ENCODE measurements around the gene LRRC49. TPM values are rescaled to one million over a fixed set of nuclear protein-coding genes. Genes with fewer than 3 reads are reported as not detected.
"Not testable (repeated sequence)": the region's sequence is repeated elsewhere in the genome, so short reads cannot be mapped to it uniquely, and the experiment has no call there.

The LRRC49 gene
- total RNA-seq, 1 donor: 18.1 TPM

GRCh38 chr15:71042356-71042922 lies 149.8 kb downstream of the LRRC49 start:
- no peaks in the 10 kb centered on the region for H3K79me2 ChIP-seq (ENCODE audit: insufficient read depth, low read length)
- DNase-seq (ENCODE audit: insufficient read length, low spot score, missing footprints): no peak
- no peaks in the 10 kb centered on the region for H3K9me3 ChIP-seq (ENCODE audit: low read depth, low read length)
- no peak overlapping the region for H2AFZ ChIP-seq (ENCODE audit: low read length)
- no peak overlapping the region for H3K4me3 ChIP-seq (ENCODE audit: insufficient read depth, low read length)
- peak overlapping the region; percentile 76 for H3K27ac ChIP-seq (ENCODE audit: low read depth, low read length)
- H3K36me3 ChIP-seq (ENCODE audit: insufficient read depth, low read length): no peaks in the 10 kb centered on the region
- H3K4me1 ChIP-seq (ENCODE audit: insufficient read depth, low read length): peaks cover 24% of the 10 kb centered on the region
- no peaks in the 10 kb centered on the region for H3K27me3 ChIP-seq (ENCODE audit: insufficient read depth, low read length)
- H4K20me1 ChIP-seq (ENCODE audit: insufficient read depth, low read length): no peaks in the 10 kb centered on the region
- H3K4me2 ChIP-seq (ENCODE audit: insufficient read depth, low read length): no peak overlapping the region
- no peak for TF ChIP-seq CTCF (IDR thresholded peaks at IDR 0.05; ENCODE audit: extremely low read depth, low read depth, low read length)

- no peak for TF ChIP-seq CTCF (IDR thresholded peaks at IDR 0.05; ENCODE audit: extremely low read depth, low read depth, low read length)
Measured at GRCh38 chr15:71043373-71043772, 150.7 kb downstream of the LRRC49 start.

GRCh38 chr15:71044006-71044405 lies 151.4 kb downstream of the LRRC49 start:
- Histone ChIP-seq H2AFZ (ENCODE audit: low read length) (peak overlapping the region; percentile 40), H4K20me1 (ENCODE audit: insufficient read depth, low read length) (no peaks in the 10 kb centered on the region), H3K9me3 (ENCODE audit: low read depth, low read length) (no peaks in the 10 kb centered on the region), H3K27me3 (ENCODE audit: insufficient read depth, low read length) (no peaks in the 10 kb centered on the region), H3K36me3 (ENCODE audit: insufficient read depth, low read length) (no peaks in the 10 kb centered on the region), H3K79me2 (ENCODE audit: insufficient read depth, low read length) (no peaks in the 10 kb centered on the region), H3K4me2 (ENCODE audit: insufficient read depth, low read length) (no peak overlapping the region), H3K4me3 (ENCODE audit: insufficient read depth, low read length) (no peak overlapping the region), H3K27ac (ENCODE audit: low read depth, low read length) (peak overlapping the region; percentile 76), H3K4me1 (ENCODE audit: insufficient read depth, low read length) (peaks cover 31% of the 10 kb centered on the region)
- no peak for TF ChIP-seq CTCF (IDR thresholded peaks at IDR 0.05; ENCODE audit: extremely low read depth, low read depth, low read length)
- peak; percentile 48 for DNase-seq (ENCODE audit: insufficient read length, low spot score, missing footprints)

More at GRCh38 chr15:71043373-71043772, 150.7 kb downstream of the LRRC49 start:
- Histone ChIP-seq H2AFZ (ENCODE audit: low read length) (no peak overlapping the region), H3K27me3 (ENCODE audit: insufficient read depth, low read length) (no peaks in the 10 kb centered on the region), H3K36me3 (ENCODE audit: insufficient read depth, low read length) (no peaks in the 10 kb centered on the region), H3K4me3 (ENCODE audit: insufficient read depth, low read length) (no peak overlapping the region), H3K4me2 (ENCODE audit: insufficient read depth, low read length) (no peak overlapping the region), H3K9me3 (ENCODE audit: low read depth, low read length) (no peaks in the 10 kb centered on the region), H3K27ac (ENCODE audit: low read depth, low read length) (peak overlapping the region; percentile 76), H3K4me1 (ENCODE audit: insufficient read depth, low read length) (peaks cover 27% of the 10 kb centered on the region), H3K79me2 (ENCODE audit: insufficient read depth, low read length) (no peaks in the 10 kb centered on the region), H4K20me1 (ENCODE audit: insufficient read depth, low read length) (no peaks in the 10 kb centered on the region)
- no peak for DNase-seq (ENCODE audit: insufficient read length, low spot score, missing footprints)

- H2AFZ ChIP-seq (ENCODE audit: low read length); H4K20me1 ChIP-seq (ENCODE audit: insufficient read depth, low read length); H3K36me3 ChIP-seq (ENCODE audit: insufficient read depth, low read length); H3K4me2 ChIP-seq (ENCODE audit: insufficient read depth, low read length); H3K27ac ChIP-seq (ENCODE audit: low read depth, low read length); H3K27me3 ChIP-seq (ENCODE audit: insufficient read depth, low read length); DNase-seq (ENCODE audit: insufficient read length, low spot score, missing footprints); H3K9me3 ChIP-seq (ENCODE audit: low read depth, low read length); H3K4me3 ChIP-seq (ENCODE audit: insufficient read depth, low read length); H3K79me2 ChIP-seq (ENCODE audit: insufficient read depth, low read length): not testable (repeated sequence)
- peaks cover 50% of the 10 kb centered on the region for H3K4me1 ChIP-seq (ENCODE audit: insufficient read depth, low read length)
Measured at GRCh38 chr15:71046146-71046545, 153.5 kb downstream of the LRRC49 start.

Data from osteoblast (primary cell).